Measurements from ENCODE around the gene ABCG1.

- TF ChIP-seq, protein P1, sequence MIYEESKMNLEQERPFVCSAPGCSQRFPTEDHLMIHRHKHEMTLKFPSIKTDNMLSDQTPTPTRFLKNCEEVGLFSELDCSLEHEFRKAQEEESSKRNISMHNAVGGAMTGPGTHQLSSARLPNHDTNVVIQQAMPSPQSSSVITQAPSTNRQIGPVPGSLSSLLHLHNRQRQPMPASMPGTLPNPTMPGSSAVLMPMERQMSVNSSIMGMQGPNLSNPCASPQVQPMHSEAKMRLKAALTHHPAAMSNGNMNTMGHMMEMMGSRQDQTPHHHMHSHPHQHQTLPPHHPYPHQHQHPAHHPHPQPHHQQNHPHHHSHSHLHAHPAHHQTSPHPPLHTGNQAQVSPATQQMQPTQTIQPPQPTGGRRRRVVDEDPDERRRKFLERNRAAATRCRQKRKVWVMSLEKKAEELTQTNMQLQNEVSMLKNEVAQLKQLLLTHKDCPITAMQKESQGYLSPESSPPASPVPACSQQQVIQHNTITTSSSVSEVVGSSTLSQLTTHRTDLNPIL (CRISPR knock-in tag; IDR thresholded peaks at IDR 0.05; ENCODE audit: low read depth): no peak
- TF ChIP-seq PATZ1 (CRISPR knock-in tag; IDR thresholded peaks at IDR 0.05; ENCODE audit: borderline replicate concordance): no peak
- TF ChIP-seq, protein P2, sequence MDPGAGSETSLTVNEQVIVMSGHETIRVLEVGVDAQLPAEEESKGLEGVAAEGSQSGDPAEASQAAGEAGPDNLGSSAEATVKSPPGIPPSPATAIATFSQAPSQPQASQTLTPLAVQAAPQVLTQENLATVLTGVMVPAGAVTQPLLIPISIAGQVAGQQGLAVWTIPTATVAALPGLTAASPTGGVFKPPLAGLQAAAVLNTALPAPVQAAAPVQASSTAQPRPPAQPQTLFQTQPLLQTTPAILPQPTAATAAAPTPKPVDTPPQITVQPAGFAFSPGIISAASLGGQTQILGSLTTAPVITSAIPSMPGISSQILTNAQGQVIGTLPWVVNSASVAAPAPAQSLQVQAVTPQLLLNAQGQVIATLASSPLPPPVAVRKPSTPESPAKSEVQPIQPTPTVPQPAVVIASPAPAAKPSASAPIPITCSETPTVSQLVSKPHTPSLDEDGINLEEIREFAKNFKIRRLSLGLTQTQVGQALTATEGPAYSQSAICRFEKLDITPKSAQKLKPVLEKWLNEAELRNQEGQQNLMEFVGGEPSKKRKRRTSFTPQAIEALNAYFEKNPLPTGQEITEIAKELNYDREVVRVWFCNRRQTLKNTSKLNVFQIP (CRISPR knock-in tag; IDR thresholded peaks at IDR 0.05; ENCODE audit: borderline replicate concordance, low read depth): no peak
These were observed 84.5 kb downstream of the ABCG1 start for GRCh38 chr21:42303443-42303842.

Measured in SK-N-SH treated with all-trans-retinoic acid at 6 μM for 48 hours (cell line).